Right lobe of liver (tissue), 4 donors: ENCODE data around the gene FSTL4.
"Not testable (repeated sequence)": the region's sequence is repeated elsewhere in the genome, so short reads cannot be mapped to it uniquely, and the experiment has no call there.

Source experiments
- POLR2A ChIP-seq: fragments of 450-650 bp; IDR thresholded peaks from one replicate; pipeline ENCODE4 v1.6.1; 2017; ENCODE audit warnings: antibody characterized with exemption, mild to moderate bottlenecking
- TF ChIP-seq, protein P1 (sequence below), 4 donors: fragments of 200-600 bp in 3 of 4; fragments of 450-650 bp in 1 of 4; IDR thresholded peaks; one replicate each; pipeline versions ENCODE4 v1.5.1 to v1.8.0; 2016 to 2022; ENCODE audit warnings: antibody characterized with exemption in 4 of 4, mild to moderate bottlenecking in 2 of 4
- donor health status: DM: no; HTN: no; CAD: no.
- donor health status: DM: no; HTN: no; CAD: no.
- donor health status: DM: no; HTN: yes; CAD: no.

DNA sequence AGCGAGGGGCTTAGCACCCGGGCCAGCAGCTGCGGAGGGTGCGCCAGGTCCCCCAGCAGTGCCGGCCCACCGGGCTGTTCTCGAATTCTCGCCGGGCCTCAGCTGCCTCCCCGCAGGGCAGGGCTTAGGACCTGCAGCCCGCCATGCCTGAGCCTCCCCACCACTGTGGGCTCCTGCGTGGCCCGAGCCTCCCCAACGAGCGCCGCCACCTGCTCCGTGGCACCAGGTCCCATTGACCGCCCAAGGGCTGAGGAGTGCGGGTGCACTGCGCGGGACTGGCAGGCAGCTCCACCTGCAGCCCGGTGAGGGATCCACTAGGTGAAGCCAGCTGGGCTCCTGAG is 217.9 kb downstream of the FSTL4 start:
- TF ChIP-seq, protein P1, sequence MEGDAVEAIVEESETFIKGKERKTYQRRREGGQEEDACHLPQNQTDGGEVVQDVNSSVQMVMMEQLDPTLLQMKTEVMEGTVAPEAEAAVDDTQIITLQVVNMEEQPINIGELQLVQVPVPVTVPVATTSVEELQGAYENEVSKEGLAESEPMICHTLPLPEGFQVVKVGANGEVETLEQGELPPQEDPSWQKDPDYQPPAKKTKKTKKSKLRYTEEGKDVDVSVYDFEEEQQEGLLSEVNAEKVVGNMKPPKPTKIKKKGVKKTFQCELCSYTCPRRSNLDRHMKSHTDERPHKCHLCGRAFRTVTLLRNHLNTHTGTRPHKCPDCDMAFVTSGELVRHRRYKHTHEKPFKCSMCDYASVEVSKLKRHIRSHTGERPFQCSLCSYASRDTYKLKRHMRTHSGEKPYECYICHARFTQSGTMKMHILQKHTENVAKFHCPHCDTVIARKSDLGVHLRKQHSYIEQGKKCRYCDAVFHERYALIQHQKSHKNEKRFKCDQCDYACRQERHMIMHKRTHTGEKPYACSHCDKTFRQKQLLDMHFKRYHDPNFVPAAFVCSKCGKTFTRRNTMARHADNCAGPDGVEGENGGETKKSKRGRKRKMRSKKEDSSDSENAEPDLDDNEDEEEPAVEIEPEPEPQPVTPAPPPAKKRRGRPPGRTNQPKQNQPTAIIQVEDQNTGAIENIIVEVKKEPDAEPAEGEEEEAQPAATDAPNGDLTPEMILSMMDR (IDR thresholded peaks at IDR 0.05) = not testable (repeated sequence)
- not testable (repeated sequence) for TF ChIP-seq POLR2A
